SK-N-SH (cell line): ENCODE results near the gene VGF. TPM values are rescaled to one million over a fixed set of nuclear protein-coding genes. Genes with fewer than 3 reads are reported as not detected.
A peak's percentile ranks its signal among the peaks of the same experiment; 100 is the strongest.
"Not testable (repeated sequence)": the region's sequence is repeated elsewhere in the genome, so short reads cannot be mapped to it uniquely, and the experiment has no call there.

Experiments used
- CTCF ChIA-PET: fragments of 300-600, 350-600 bp; formaldehyde crosslinking; extraction: SDS; loops from one replicate; lab custom pipeline; 2021; lab: Yijun Ruan, JAX
- POLR2A ChIA-PET: fragments of 350-600 bp; sonication (Branson Sonifier 250); formaldehyde crosslinking; extraction: SDS; loops from one replicate; lab custom pipeline; 2020; ENCODE audit warnings: antibody characterized with exemption, inconsistent platforms; lab: Yijun Ruan, JAX
- DNase-seq: peaks from one replicate; pipeline ENCODE4 v3.0.0; 2012
- H2AFZ ChIP-seq: fragments of 200-600 bp; sonication (generic); 2 replicates; pipeline ENCODE4 v1.8.1; 2016; ENCODE audit warnings: antibody characterized with exemption, mild to moderate bottlenecking, low read depth
- H3F3A ChIP-seq: fragments of 200-600 bp; sonication (generic); replicated peaks from 2 replicates; pipeline ENCODE3; 2016; ENCODE audit warnings: antibody characterized with exemption, mild to moderate bottlenecking; ENCODE audit not compliant: insufficient read depth
- H3K27ac ChIP-seq, 2 experiments: fragments of 200-500 bp in 1 of 2; fragments of 200-600 bp in 1 of 2; sonication (Bioruptor generic) in 1 of 2; sonication (generic), shearing (Covaris generic) in 1 of 2; 2 replicates each; pipeline versions ENCODE4 v1.5.1 to v1.6.1; 2014 to 2016; ENCODE audit warnings: low read depth in 2 of 2, inconsistent platforms in 1 of 2, low read length in 1 of 2, mild to moderate bottlenecking in 1 of 2, mixed read lengths in 1 of 2
- H3K27me3 ChIP-seq: fragments of 200-600 bp; sonication (generic), shearing (Covaris generic); 2 replicates; pipeline ENCODE4 v1.6.1; 2016; ENCODE audit warnings: mixed run types; ENCODE audit not compliant: insufficient read depth
- H3K36me3 ChIP-seq, 2 experiments: fragments of 200-500 bp in 1 of 2; fragments of 200-600 bp in 1 of 2; sonication (Bioruptor generic) in 1 of 2; sonication (generic) in 1 of 2; replicated peaks in 1 of 2; 2 replicates each; pipeline versions ENCODE3 to v1.5.1; 2014 to 2016; ENCODE audit warnings: low read length in 1 of 2, mild to moderate bottlenecking in 1 of 2; ENCODE audit not compliant: insufficient read depth in 2 of 2, control insufficient read depth in 1 of 2
- H3K4me1 ChIP-seq, 2 experiments: fragments of 200-500 bp in 1 of 2; fragments of 200-600 bp in 1 of 2; sonication (Bioruptor generic) in 1 of 2; sonication (generic), shearing (Covaris generic) in 1 of 2; 2 replicates each; pipeline versions ENCODE4 v1.5.1 to v1.6.1; 2014 to 2016; ENCODE audit warnings: low read depth in 1 of 2, low read length in 1 of 2, mixed run types in 1 of 2; ENCODE audit not compliant: insufficient read depth in 2 of 2, control insufficient read depth in 1 of 2
- H3K4me2 ChIP-seq: fragments of 200-600 bp; sonication (generic), shearing (Covaris generic); 2 replicates; pipeline ENCODE4 v1.6.1; 2017; ENCODE audit warnings: mixed run types
- H3K4me3 ChIP-seq, 2 experiments: fragments of 200-500 bp in 1 of 2; fragments of 200-600 bp in 1 of 2; sonication (Bioruptor generic) in 1 of 2; sonication (generic), shearing (Covaris generic) in 1 of 2; 2 replicates each; pipeline versions ENCODE4 v1.5.1 to v1.8.1; 2014 to 2016; ENCODE audit warnings: low read depth in 2 of 2, inconsistent platforms in 1 of 2, low read length in 1 of 2, mild to moderate bottlenecking in 1 of 2, mixed read lengths in 1 of 2, moderate library complexity in 1 of 2
- H3K79me2 ChIP-seq: fragments of 200-600 bp; sonication (generic); 2 replicates; pipeline ENCODE4 v1.8.1; 2017; ENCODE audit warnings: mild to moderate bottlenecking; ENCODE audit not compliant: insufficient read depth
- H3K9ac ChIP-seq: fragments of 200-600 bp; sonication (generic); 2 replicates; pipeline ENCODE4 v1.6.1; 2017; ENCODE audit warnings: mixed run types
- H3K9me2 ChIP-seq: fragments of 200-600 bp; sonication (generic); 2 replicates; pipeline ENCODE4 v1.6.1; 2017; ENCODE audit warnings: mixed run types
- H3K9me3 ChIP-seq: fragments of 200-600 bp; sonication (generic); 2 replicates; pipeline ENCODE4 v1.6.1; 2017; ENCODE audit warnings: mixed run types, mild to moderate bottlenecking, moderate library complexity
- H4K20me1 ChIP-seq: fragments of 200-600 bp; sonication (generic); 2 replicates; pipeline ENCODE4 v1.6.1; 2017; ENCODE audit warnings: mild to moderate bottlenecking, mixed run types; ENCODE audit not compliant: insufficient read depth
- CHD2 ChIP-seq: fragments of 150-350 bp; IDR thresholded peaks from 2 replicates; pipeline ENCODE4 v1.6.1; 2018; ENCODE audit warnings: low read length; ENCODE audit not compliant: partially characterized antibody
- CTCF ChIP-seq: fragments of 200-600 bp; sonication (generic); IDR thresholded peaks from 2 replicates; pipeline ENCODE4 v1.6.1; 2017; ENCODE audit warnings: antibody characterized with exemption, mild to moderate bottlenecking, moderate library complexity
- GATA2 ChIP-seq: sonication (generic); formaldehyde crosslinking; IDR thresholded peaks from 2 replicates; pipeline ENCODE4 v1.5.0; 2020; ENCODE audit warnings: mild to moderate bottlenecking, missing genetic modification reagents
- JUND ChIP-seq: IDR thresholded peaks from 2 replicates; pipeline ENCODE4 v1.4.0; 2012
- NRF1 ChIP-seq: IDR thresholded peaks from 2 replicates; pipeline ENCODE4 v1.6.1; 2012; ENCODE audit warnings: low read depth, mild to moderate bottlenecking, low read length
- POLR2AphosphoS5 ChIP-seq: IDR thresholded peaks from 2 replicates; pipeline ENCODE4 v1.6.1; 2012; ENCODE audit warnings: low read depth, low read length
- RAD21 ChIP-seq: IDR thresholded peaks from 2 replicates; pipeline ENCODE4 v1.6.1; 2012; ENCODE audit warnings: mild to moderate bottlenecking, low read length
- TAF1 ChIP-seq: IDR thresholded peaks from 2 replicates; pipeline ENCODE4 v1.6.1; 2012; ENCODE audit warnings: low read depth, mild to moderate bottlenecking, low read length, moderate library complexity, borderline replicate concordance
- TCF12 ChIP-seq: IDR thresholded peaks from 2 replicates; pipeline ENCODE4 v1.4.0; 2012
- USF1 ChIP-seq: IDR thresholded peaks from 2 replicates; pipeline ENCODE4 v1.4.0; 2012; ENCODE audit warnings: low read depth, borderline replicate concordance
- USF2 ChIP-seq: fragments of 150-350 bp; IDR thresholded peaks from 2 replicates; pipeline ENCODE4 v1.6.1; 2017; ENCODE audit warnings: antibody characterized with exemption, low read length, low read depth, borderline replicate concordance
- WGBS: methylation state at CpG from one replicate; pipeline ENCODE4 v1.1.6; 2017; ENCODE audit warnings: low lambda C conversion rate; 5-methylcytosine and 5-hydroxymethylcytosine counted together
- polyA plus RNA-seq, 3 experiments: library from polyadenylated mRNA; depleted of rRNA; stranded (reverse); fragments of >200 nt; gene quantifications; 2 replicates each; pipeline ENCODE4 v1.2.3, GENCODE V29; 2012
- small RNA-seq, 7 experiments: library from RNA; depleted of rRNA; stranded (forward); fragments of <200 nt; gene quantifications; one replicate each; pipeline ENCODE3, GENCODE V24; 2012

VGF gene
- polyA plus RNA-seq, 1 of the 3 experiments (the other 2 are of a cell fraction), result 54.3 TPM

GRCh38 chr7:101113836-101114235 lies 51.5 kb downstream of the VGF start:
- Histone ChIP-seq H3K9me2 (no peaks in the 10 kb centered on the region), H3K27ac (peak overlapping the region in 1 of 2 experiments; percentile 98; a peak in 2 of 4 replicates), H4K20me1 (no peaks in the 10 kb centered on the region), H3K79me2 (peaks cover 16% of the 10 kb centered on the region; the same call in 1 of the 2 replicates), H3F3A (peaks cover 42% of the 10 kb centered on the region), H3K27me3 (no peaks in the 10 kb centered on the region), H3K4me2 (peak overlapping the region; percentile 39), H3K9ac (peak overlapping the region; percentile 36; the same call in 1 of the 2 replicates), H2AFZ (peak overlapping the region; percentile 50; the same call in 1 of the 2 replicates), H3K4me1 (peaks cover 11 to 38% of the 10 kb centered on the region in 2 experiments; a peak in 3 of 4 replicates), H3K4me3 (no peak overlapping the region), H3K36me3 (no peaks in the 10 kb centered on the region), H3K9me3 (no peaks in the 10 kb centered on the region)
- ChIA-PET POLR2A (no interaction called here), CTCF (interaction anchor here (0.8 to 2.4 kb wide), 6 partner anchors 18 to 219 kb away, joined by 3 to 11 read pairs (median 4); no protein-coding TSS in a partner anchor)
- WGBS, result 89% methylated on average over 11 of the region's 11 CpGs
- DNase-seq, result no peak
- TF ChIP-seq TAF1 (no peak), CHD2 (no peak), TCF12 (no peak), RAD21 (no peak), GATA2 (CRISPR knock-in tag) (no peak), USF2 (no peak), NRF1 (no peak), JUND (no peak), POLR2AphosphoS5 (no peak), USF1 (no peak), CTCF (no peak)

- H2AFZ ChIP-seq, H3K4me3 ChIP-seq, H3K36me3 ChIP-seq, H4K20me1 ChIP-seq, H3K9me2 ChIP-seq, H3K27me3 ChIP-seq, DNase-seq, H3K9me3 ChIP-seq, H3K9ac ChIP-seq, H3K4me2 ChIP-seq: not testable (repeated sequence)
- peak overlapping the region in 1 of 2 experiments; percentile 28; a peak in 2 of 4 replicates for H3K27ac ChIP-seq
- peaks cover 13 to 41% of the 10 kb centered on the region in 2 experiments; a peak in 3 of 4 replicates for H3K4me1 ChIP-seq
- H3K79me2 ChIP-seq, result peaks cover 14% of the 10 kb centered on the region; the same call in 1 of the 2 replicates
- 98% methylated on average over 7 of the region's 7 CpGs for WGBS
- ChIA-PET POLR2A (interaction anchor here (0.6 kb wide), 1 partner anchor 11 kb away, joined by 5 read pairs; no protein-coding TSS in a partner anchor), CTCF (interaction anchor here (0.8 to 2.4 kb wide), 7 partner anchors 18 to 218 kb away, joined by 3 to 11 read pairs (median 3); no protein-coding TSS in a partner anchor)
- H3F3A ChIP-seq, result peaks cover 37% of the 10 kb centered on the region
Measured at GRCh38 chr7:101113140-101113539, 52.2 kb downstream of the VGF start.

Small RNA genes within 50 kb of the gene (small RNA-seq; reads per million reads assigned to genes)
- 0 to 0.39 (median 0) reads per million in 7 experiments for gene MIR4653

Other genes with a start within 250 kb of the VGF start
- 0.03 and 0.11 TPM in 2 replicates for gene MUC3A, start 216.0 kb downstream of the VGF start, polyA plus RNA-seq (2012; rRNA removed)
- 0.18 TPM in 1 of 2 replicates, not detected in the other for gene MUC12, start 196.0 kb downstream of the VGF start, polyA plus RNA-seq (2012; rRNA removed)
- not detected in 2 replicates for gene MUC17, start 145.5 kb downstream of the VGF start, polyA plus RNA-seq (2012; rRNA removed)
- 2.5 and 2.9 TPM in 2 replicates for gene TRIM56, start 80.1 kb downstream of the VGF start, polyA plus RNA-seq (2012; rRNA removed)
- gene SERPINE1, start 38.5 kb downstream of the VGF start, polyA plus RNA-seq (2012; rRNA removed), result 4,174 and 5,753 TPM in 2 replicates
- gene AP1S1, start 11.1 kb downstream of the VGF start, polyA plus RNA-seq (2012; rRNA removed), result 616 and 704 TPM in 2 replicates
- 0.64 and 0.68 TPM in 2 replicates for gene NAT16, start 14.7 kb upstream of the VGF start, polyA plus RNA-seq (2012; rRNA removed)
- not detected in 2 replicates for gene MOGAT3, start 35.5 kb upstream of the VGF start, polyA plus RNA-seq (2012; rRNA removed)
- 134 and 276 TPM in 2 replicates for gene PLOD3, start 52.0 kb upstream of the VGF start, polyA plus RNA-seq (2012; rRNA removed)
- 71.6 and 101 TPM in 2 replicates for gene ZNHIT1, start 52.6 kb upstream of the VGF start, polyA plus RNA-seq (2012; rRNA removed)
- gene CLDN15, start 72.2 kb upstream of the VGF start, polyA plus RNA-seq (2012; rRNA removed), result 24.0 and 29.0 TPM in 2 replicates
- gene FIS1, start 79.5 kb upstream of the VGF start, polyA plus RNA-seq (2012; rRNA removed), result 1,071 and 1,313 TPM in 2 replicates
- gene IFT22, start 156.2 kb upstream of the VGF start, polyA plus RNA-seq (2012; rRNA removed), result 62.4 and 66.7 TPM in 2 replicates
- gene COL26A1, start 197.3 kb upstream of the VGF start, polyA plus RNA-seq (2012; rRNA removed), result 0.05 and 0.06 TPM in 2 replicates